Left hindlimb (tissue), 1 donor: ENCODE data around the gene SLC5A6.
A peak's percentile ranks its signal among the peaks of the same experiment; 100 is the strongest.

ENCODE experiments used
- DNase-seq: peaks from one replicate; pipeline ENCODE4 v3.0.0-alpha.2; 2018

SLC5A6 gene

GRCh38 chr2:27236136-27236535 is 24.1 kb upstream of the SLC5A6 start:
- DNase-seq, result no peak

GRCh38 chr2:27233341-27233740 is 21.3 kb upstream of the SLC5A6 start:
- no peak for DNase-seq

- DNase-seq, result no peak
Measured at GRCh38 chr2:27231921-27232320, 19.9 kb upstream of the SLC5A6 start.

- no peak for DNase-seq
Measured at GRCh38 chr2:27227501-27227900, 15.4 kb upstream of the SLC5A6 start.

GRCh38 chr2:27225526-27225925 is 13.5 kb upstream of the SLC5A6 start:
- DNase-seq, result no peak

GRCh38 chr2:27223416-27223815 is 11.3 kb upstream of the SLC5A6 start:
- DNase-seq, result no peak

- no peak for DNase-seq
Measured at GRCh38 chr2:27222407-27222806, 10.3 kb upstream of the SLC5A6 start.

GRCh38 chr2:27221166-27221565 is 9.1 kb upstream of the SLC5A6 start:
- no peak for DNase-seq

GRCh38 chr2:27220091-27220490 is 8.0 kb upstream of the SLC5A6 start:
- DNase-seq, result no peak

GRCh38 chr2:27219091-27219490 is 7.0 kb upstream of the SLC5A6 start:
- DNase-seq, result no peak

GRCh38 chr2:27218614-27219013 is 6.5 kb upstream of the SLC5A6 start:
- no peak for DNase-seq

- DNase-seq, result peak; percentile 89
Measured at GRCh38 chr2:27217173-27218121, 5.4 kb upstream of the SLC5A6 start, which contains the start of gene CAD. CAD (plus strand) TSS chr2:27217369; CDS start chr2:27217552, 183 bp downstream.

GRCh38 chr2:27216416-27217137 is 4.5 kb upstream of the SLC5A6 start:
- no peak for DNase-seq

- no peak for DNase-seq
Measured at GRCh38 chr2:27214941-27215340, 2.9 kb upstream of the SLC5A6 start.

GRCh38 chr2:27212626-27213471 is 781 bp upstream of the SLC5A6 start:
- DNase-seq, result no peak

GRCh38 chr2:27211241-27211942 is 676 bp downstream of the SLC5A6 start:
- DNase-seq, result no peak

GRCh38 chr2:27209621-27210401 is 2.3 kb downstream of the SLC5A6 start:
- DNase-seq, result no peak

- DNase-seq, result no peak
Measured at GRCh38 chr2:27208486-27209050, 3.5 kb downstream of the SLC5A6 start.

- DNase-seq, result no peak
Measured at GRCh38 chr2:27206346-27206745, 5.7 kb downstream of the SLC5A6 start.

GRCh38 chr2:27205206-27205605 is 6.9 kb downstream of the SLC5A6 start:
- DNase-seq, result no peak

GRCh38 chr2:27204566-27204965 is 7.5 kb downstream of the SLC5A6 start:
- DNase-seq, result no peak
